K562 (cell line): ENCODE results near the gene ACADVL. TPM values are rescaled to one million over a fixed set of nuclear protein-coding genes. Genes with fewer than 3 reads are reported as not detected.

Source experiments
- DACH1 ChIP-seq: fragments of 450-650 bp; IDR thresholded peaks from 2 replicates; pipeline ENCODE4 v1.6.1; 2018; ENCODE audit not compliant: partially characterized antibody
- JUND ChIP-seq, 2 experiments: IDR thresholded peaks; 2 replicates in 1 of 2; 3 replicates in 1 of 2; pipeline ENCODE4 v1.6.1; 2011; ENCODE audit warnings: borderline replicate concordance in 2 of 2, low read depth in 2 of 2, low read length in 2 of 2, improper control_type of control experiment in 1 of 2, missing biosample characterization in 1 of 2, missing genetic modification characterization in 1 of 2, missing genetic modification reagents in 1 of 2
- NR2C1 ChIP-seq, 2 experiments: fragments of 450-650 bp; IDR thresholded peaks; 2 replicates each; pipeline ENCODE4 v1.6.1; 2017; ENCODE audit warnings: mild to moderate bottlenecking in 2 of 2, antibody characterized with exemption in 1 of 2, inconsistent platforms in 1 of 2, missing compliant biosample characterization in 1 of 2, missing genetic modification characterization in 1 of 2
- RAD21 ChIP-seq, 2 experiments: fragments of 250-450 bp in 1 of 2; fragments of 450-650 bp in 1 of 2; sonication (Bioruptor Pico) in 1 of 2; formaldehyde crosslinking in 1 of 2; IDR thresholded peaks in 1 of 2; conservative IDR thresholded peaks in 1 of 2; 2 replicates each; pipeline versions ENCODE4 v1.4.0 to v1.8.0; 2020 to 2022; ENCODE audit warnings: mild to moderate bottlenecking in 2 of 2, moderate library complexity in 1 of 2
- RBM34 ChIP-seq: fragments of 200-400 bp; formaldehyde crosslinking; IDR thresholded peaks from 2 replicates; pipeline ENCODE4 v1.6.1; 2018; ENCODE audit warnings: low read length, borderline replicate concordance; ENCODE audit not compliant: insufficient read depth
- STAT5B ChIP-seq: fragments of 250-450 bp; sonication (Bioruptor Pico); IDR thresholded peaks from 2 replicates; pipeline ENCODE4 v1.8.0; 2021; ENCODE audit warnings: mild to moderate bottlenecking, inconsistent platforms
- XRCC5 ChIP-seq: fragments of 200-400 bp; formaldehyde crosslinking; IDR thresholded peaks from 2 replicates; pipeline ENCODE4 v1.6.1; 2017; ENCODE audit warnings: low read depth, mild to moderate bottlenecking, low read length
- ZC3H4 ChIP-seq: sonication (generic); formaldehyde crosslinking; IDR thresholded peaks from 2 replicates; pipeline ENCODE4 v1.9.0; 2021; ENCODE audit warnings: missing genetic modification reagents, borderline replicate concordance
- ZFP36 ChIP-seq: fragments of 150-350 bp; IDR thresholded peaks from 2 replicates; pipeline ENCODE4 v1.6.1; 2018; ENCODE audit warnings: low read length, low read depth; ENCODE audit not compliant: partially characterized antibody
- ZNF445 ChIP-seq: fragments of 250-450 bp; sonication (Bioruptor Pico); IDR thresholded peaks from 2 replicates; pipeline ENCODE4 v1.4.0; 2020; ENCODE audit warnings: low read depth, mild to moderate bottlenecking, moderate library complexity
- polyA plus RNA-seq, 8 experiments: library from polyadenylated mRNA; depleted of rRNA in 4 of 8; stranded (reverse) in 5 of 8; unstranded in 3 of 8; fragments of >200 nt; fragmentation: Nextera tagmentation in 2 of 8; fragmentation: Illumina TruSeq in 1 of 8; extraction: Ambion mirVana in 2 of 8; extraction: Trizol in 1 of 8; gene quantifications; 2 replicates each; pipeline versions ENCODE4 v1.2.1 to v1.2.3, GENCODE V29; 2011 to 2014; ENCODE audit warnings: inconsistent platforms in 1 of 8, missing spikeins in 1 of 8
- total RNA-seq, 7 experiments: library from RNA; depleted of rRNA in 6 of 7; stranded (reverse); fragments of >200 nt in 6 of 7; fragmentation: Illumina TruSeq in 2 of 7; extraction: Trizol in 2 of 7; gene quantifications; 2 replicates each; pipeline versions ENCODE4 v1.2.1 to v1.2.3, GENCODE V29; 2011 to 2021; ENCODE audit warnings: low replicate concordance in 1 of 7
- TF ChIP-seq, protein P1 (sequence below), 2 experiments: fragments of 450-650 bp; IDR thresholded peaks; 2 replicates each; pipeline ENCODE4 v1.6.1; 2018; ENCODE audit warnings: mild to moderate bottlenecking in 2 of 2, low read depth in 1 of 2; ENCODE audit not compliant: partially characterized antibody in 2 of 2
- TF ChIP-seq, protein P2 (sequence below), 2 experiments: fragments of 250-450 bp in 1 of 2; fragments of 450-650 bp in 1 of 2; sonication (Bioruptor Pico) in 1 of 2; IDR thresholded peaks; 2 replicates each; pipeline versions ENCODE4 v1.6.1 to v1.8.0; 2016 to 2021; ENCODE audit warnings: mild to moderate bottlenecking in 2 of 2, moderate library complexity in 2 of 2, missing compliant biosample characterization in 1 of 2, missing genetic modification characterization in 1 of 2
- TF ChIP-seq, protein P3 (sequence below): fragments of 250-450 bp; sonication (Bioruptor Pico); IDR thresholded peaks from 2 replicates; pipeline ENCODE4 v1.4.0; 2020; ENCODE audit warnings: mild to moderate bottlenecking
- TF ChIP-seq, protein P4 (sequence below), 2 experiments: fragments of 450-650 bp in 1 of 2; sonication (generic) in 1 of 2; formaldehyde crosslinking in 1 of 2; IDR thresholded peaks in 1 of 2; conservative IDR thresholded peaks in 1 of 2; 2 replicates each; pipeline versions ENCODE4 v1.6.1 to v1.8.1; 2016 to 2023; ENCODE audit warnings: mild to moderate bottlenecking in 2 of 2, moderate library complexity in 2 of 2, inconsistent platforms in 1 of 2, missing genetic modification reagents in 1 of 2
- TF ChIP-seq, protein P5 (sequence below): fragments of 450-650 bp; formaldehyde crosslinking; IDR thresholded peaks from 2 replicates; pipeline ENCODE4 v1.4.0; 2020; ENCODE audit warnings: mild to moderate bottlenecking, moderate library complexity

The ACADVL gene
- total and polyA plus RNA-seq, 9 of the 15 experiments (the other 6 are each of a cell fraction or from before 2014, with no cell fraction given), result 25.5 to 449 (median 214) TPM

DNA sequence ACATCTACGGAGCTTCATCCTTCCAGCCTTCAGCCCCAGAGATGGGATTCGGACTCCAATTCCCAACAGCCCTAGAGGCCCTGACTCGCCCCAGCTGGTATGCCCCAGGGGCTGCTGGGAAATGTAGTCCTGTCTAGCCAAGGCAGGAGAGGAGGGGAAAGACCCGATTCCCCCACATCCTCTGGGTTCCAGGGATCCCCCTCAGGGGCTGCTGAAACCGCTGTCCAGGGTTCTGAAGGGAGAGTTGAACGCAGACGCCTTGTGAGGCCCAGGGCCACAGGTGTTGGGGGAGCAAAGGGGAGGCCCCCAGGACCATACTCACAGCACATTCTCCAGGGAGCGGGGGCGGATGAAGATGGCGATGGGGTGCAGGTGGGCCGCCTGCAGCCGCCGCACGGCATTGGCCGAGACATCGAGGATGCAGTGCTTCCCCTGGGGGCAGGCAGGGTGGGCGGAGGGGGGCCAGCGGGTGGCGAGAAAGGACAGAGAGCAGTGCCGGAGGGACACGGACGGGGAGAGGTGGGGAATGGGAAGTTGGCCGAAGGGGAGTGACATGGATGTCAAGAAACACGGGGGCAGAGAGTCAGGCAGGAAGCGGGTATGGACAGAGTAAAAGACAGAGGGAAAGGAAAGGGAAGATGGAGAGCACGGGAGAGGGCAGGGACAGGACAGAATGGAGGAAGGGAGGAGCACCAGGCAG, 28.0 kb upstream of the ACADVL start (continued):
- TF ChIP-seq, protein P1, sequence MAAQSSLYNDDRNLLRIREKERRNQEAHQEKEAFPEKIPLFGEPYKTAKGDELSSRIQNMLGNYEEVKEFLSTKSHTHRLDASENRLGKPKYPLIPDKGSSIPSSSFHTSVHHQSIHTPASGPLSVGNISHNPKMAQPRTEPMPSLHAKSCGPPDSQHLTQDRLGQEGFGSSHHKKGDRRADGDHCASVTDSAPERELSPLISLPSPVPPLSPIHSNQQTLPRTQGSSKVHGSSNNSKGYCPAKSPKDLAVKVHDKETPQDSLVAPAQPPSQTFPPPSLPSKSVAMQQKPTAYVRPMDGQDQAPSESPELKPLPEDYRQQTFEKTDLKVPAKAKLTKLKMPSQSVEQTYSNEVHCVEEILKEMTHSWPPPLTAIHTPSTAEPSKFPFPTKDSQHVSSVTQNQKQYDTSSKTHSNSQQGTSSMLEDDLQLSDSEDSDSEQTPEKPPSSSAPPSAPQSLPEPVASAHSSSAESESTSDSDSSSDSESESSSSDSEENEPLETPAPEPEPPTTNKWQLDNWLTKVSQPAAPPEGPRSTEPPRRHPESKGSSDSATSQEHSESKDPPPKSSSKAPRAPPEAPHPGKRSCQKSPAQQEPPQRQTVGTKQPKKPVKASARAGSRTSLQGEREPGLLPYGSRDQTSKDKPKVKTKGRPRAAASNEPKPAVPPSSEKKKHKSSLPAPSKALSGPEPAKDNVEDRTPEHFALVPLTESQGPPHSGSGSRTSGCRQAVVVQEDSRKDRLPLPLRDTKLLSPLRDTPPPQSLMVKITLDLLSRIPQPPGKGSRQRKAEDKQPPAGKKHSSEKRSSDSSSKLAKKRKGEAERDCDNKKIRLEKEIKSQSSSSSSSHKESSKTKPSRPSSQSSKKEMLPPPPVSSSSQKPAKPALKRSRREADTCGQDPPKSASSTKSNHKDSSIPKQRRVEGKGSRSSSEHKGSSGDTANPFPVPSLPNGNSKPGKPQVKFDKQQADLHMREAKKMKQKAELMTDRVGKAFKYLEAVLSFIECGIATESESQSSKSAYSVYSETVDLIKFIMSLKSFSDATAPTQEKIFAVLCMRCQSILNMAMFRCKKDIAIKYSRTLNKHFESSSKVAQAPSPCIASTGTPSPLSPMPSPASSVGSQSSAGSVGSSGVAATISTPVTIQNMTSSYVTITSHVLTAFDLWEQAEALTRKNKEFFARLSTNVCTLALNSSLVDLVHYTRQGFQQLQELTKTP (IDR thresholded peaks at IDR 0.05; ENCODE audit: low read depth in 1 of 2, partially characterized antibody in 2 of 2), result peak in 1 of 2 experiments; percentile 96
- TF ChIP-seq ZC3H4 (CRISPR knock-in tag) (no peak), RAD21 (CRISPR knock-in tag; conservative IDR thresholded peaks at IDR 0.05 in 1 of 2, IDR thresholded peaks at IDR 0.05 in 1 of 2) (no peak), NR2C1 (IDR thresholded peaks at IDR 0.05) (0 out of 2 replicates have a peak, but pooled peaks have one; percentile 37), NR2C1 (tag; IDR thresholded peaks at IDR 0.05) (peak; percentile 84), XRCC5 (no peak), ZNF445 (CRISPR knock-in tag) (no peak), STAT5B (CRISPR knock-in tag) (no peak), JUND (IDR thresholded peaks at IDR 0.05; ENCODE audit: borderline replicate concordance, low read depth, low read length) (peak; percentile 85), JUND (tag; IDR thresholded peaks at IDR 0.05; ENCODE audit: borderline replicate concordance, low read depth, low read length) (no peak; the same call in 2 of the 3 replicates), DACH1 (peak; percentile 61), ZFP36 (no peak), RBM34 (no peak)
- TF ChIP-seq, protein P2, sequence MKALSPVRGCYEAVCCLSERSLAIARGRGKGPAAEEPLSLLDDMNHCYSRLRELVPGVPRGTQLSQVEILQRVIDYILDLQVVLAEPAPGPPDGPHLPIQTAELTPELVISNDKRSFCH (CRISPR knock-in tag; IDR thresholded peaks at IDR 0.05), result no peak
- TF ChIP-seq, protein P2 (tag; IDR thresholded peaks at IDR 0.05), result no peak
- TF ChIP-seq, protein P3, sequence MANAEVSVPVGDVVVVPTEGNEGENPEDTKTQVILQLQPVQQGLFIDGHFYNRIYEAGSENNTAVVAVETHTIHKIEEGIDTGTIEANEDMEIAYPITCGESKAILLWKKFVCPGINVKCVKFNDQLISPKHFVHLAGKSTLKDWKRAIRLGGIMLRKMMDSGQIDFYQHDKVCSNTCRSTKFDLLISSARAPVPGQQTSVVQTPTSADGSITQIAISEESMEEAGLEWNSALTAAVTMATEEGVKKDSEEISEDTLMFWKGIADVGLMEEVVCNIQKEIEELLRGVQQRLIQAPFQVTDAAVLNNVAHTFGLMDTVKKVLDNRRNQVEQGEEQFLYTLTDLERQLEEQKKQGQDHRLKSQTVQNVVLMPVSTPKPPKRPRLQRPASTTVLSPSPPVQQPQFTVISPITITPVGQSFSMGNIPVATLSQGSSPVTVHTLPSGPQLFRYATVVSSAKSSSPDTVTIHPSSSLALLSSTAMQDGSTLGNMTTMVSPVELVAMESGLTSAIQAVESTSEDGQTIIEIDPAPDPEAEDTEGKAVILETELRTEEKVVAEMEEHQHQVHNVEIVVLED (CRISPR knock-in tag), result no peak
- TF ChIP-seq, protein P4, sequence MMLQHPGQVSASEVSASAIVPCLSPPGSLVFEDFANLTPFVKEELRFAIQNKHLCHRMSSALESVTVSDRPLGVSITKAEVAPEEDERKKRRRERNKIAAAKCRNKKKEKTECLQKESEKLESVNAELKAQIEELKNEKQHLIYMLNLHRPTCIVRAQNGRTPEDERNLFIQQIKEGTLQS (IDR thresholded peaks at IDR 0.05), result peak; percentile 16; the same call in 1 of the 2 replicates
- TF ChIP-seq, protein P4 (CRISPR knock-in tag; conservative IDR thresholded peaks at IDR 0.05), result no peak
- TF ChIP-seq, protein P5, sequence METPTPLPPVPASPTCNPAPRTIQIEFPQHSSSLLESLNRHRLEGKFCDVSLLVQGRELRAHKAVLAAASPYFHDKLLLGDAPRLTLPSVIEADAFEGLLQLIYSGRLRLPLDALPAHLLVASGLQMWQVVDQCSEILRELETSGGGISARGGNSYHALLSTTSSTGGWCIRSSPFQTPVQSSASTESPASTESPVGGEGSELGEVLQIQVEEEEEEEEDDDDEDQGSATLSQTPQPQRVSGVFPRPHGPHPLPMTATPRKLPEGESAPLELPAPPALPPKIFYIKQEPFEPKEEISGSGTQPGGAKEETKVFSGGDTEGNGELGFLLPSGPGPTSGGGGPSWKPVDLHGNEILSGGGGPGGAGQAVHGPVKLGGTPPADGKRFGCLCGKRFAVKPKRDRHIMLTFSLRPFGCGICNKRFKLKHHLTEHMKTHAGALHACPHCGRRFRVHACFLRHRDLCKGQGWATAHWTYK (CRISPR knock-in tag), result no peak
